T47D (cell line): ENCODE measurements around the gene DPYD.

ENCODE experiments used
- DNase-seq, 2 experiments: peaks; one replicate each; pipeline versions ENCODE4 v3.0.0 to v3.0.0-alpha.2; 2011 to 2012; ENCODE audit warnings: low read depth in 1 of 2, low spot score in 1 of 2
- JUND ChIP-seq: IDR thresholded peaks from 2 replicates; pipeline ENCODE4 v1.6.1; 2012; ENCODE audit warnings: low read depth
- in situ Hi-C: cut with HindIII; loops from 2 replicates; pipeline ENCODE4 v1.10.0; 2016; ENCODE audit warnings: low sequenced_read_pairs, low pct_unique_long_range_greater_than_20kb

The DPYD gene

GRCh38 chr1:97038410-97038809 is 882.4 kb downstream of the DPYD start:
- in situ Hi-C loops: no loop called here
- TF ChIP-seq JUND: no peak
- DNase-seq: no peak

GRCh38 chr1:97034651-97035050 is 886.2 kb downstream of the DPYD start:
- no peak for TF ChIP-seq JUND
- no peak for DNase-seq
- in situ Hi-C loops: no loop called here

- in situ Hi-C loops: no loop called here
- no peak for DNase-seq
- TF ChIP-seq JUND: no peak
These were observed 886.9 kb downstream of the DPYD start for GRCh38 chr1:97033949-97034348.
